Stimulated activated CD4-positive, alpha-beta T cell treated with anti-CD3 and anti-CD28 coated beads, Interleukin-2, amount 100 ng/mL, for 48 hours (primary cell): Measurements from ENCODE around the gene ZNF432.
"Not testable (repeated sequence)": the region's sequence is repeated elsewhere in the genome, so short reads cannot be mapped to it uniquely, and the experiment has no call there.

Experiments used
- DNase-seq, 2 donors: peaks; one replicate each; pipeline ENCODE4 v3.0.0-alpha.2; 2020

ZNF432 gene

DNA sequence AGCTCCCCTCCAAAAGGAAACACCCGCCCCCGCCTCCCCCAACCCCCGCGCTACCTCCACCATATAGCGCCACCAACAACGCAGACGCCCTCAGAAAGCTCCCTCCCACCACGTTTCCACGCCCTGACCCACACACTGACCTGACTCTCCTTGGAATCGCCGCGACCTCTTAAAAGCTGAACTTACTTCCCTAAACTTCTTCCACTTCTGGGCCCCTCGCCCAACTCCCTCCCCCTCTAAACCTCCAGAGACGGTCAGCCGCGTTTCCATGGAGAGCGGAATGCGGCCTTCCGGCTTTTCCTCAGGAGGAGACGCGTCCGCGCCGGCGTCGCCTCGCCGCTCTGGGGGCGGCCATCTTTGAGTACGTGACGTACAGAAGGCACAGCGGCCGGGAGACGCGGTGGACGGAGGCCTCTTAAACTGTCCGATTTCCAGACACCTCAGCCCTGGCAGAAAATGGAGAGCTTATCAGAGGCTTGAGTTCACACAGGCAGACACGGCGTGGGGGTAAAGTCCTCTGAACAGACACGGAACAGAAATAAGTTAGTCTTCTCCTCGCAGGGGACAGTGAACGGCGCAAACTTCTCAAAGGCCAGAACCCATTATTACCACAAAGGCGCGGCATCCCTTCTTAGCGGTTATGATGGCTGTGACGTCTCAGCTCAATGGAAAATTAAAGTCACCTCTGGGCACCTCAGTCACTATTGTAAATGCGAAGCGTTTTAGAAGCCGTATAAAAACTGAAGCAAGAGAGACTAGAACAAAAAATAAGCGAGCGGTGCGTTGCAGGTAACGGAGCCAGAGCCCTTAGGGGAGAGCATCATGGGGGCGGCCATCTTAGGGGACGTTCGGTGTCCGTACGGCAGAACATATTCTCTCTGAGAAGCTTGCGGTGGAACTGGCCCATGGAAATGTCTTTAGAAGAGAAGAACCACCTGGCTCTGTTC, at the start of gene ZNF432:
Gene ZNF432 (minus strand): TSS at position 284 of the 947 bp plus-strand sequence. CDS start 1,970 bp downstream, outside the sequence.
- DNase-seq, result peak; percentile 71

DNA sequence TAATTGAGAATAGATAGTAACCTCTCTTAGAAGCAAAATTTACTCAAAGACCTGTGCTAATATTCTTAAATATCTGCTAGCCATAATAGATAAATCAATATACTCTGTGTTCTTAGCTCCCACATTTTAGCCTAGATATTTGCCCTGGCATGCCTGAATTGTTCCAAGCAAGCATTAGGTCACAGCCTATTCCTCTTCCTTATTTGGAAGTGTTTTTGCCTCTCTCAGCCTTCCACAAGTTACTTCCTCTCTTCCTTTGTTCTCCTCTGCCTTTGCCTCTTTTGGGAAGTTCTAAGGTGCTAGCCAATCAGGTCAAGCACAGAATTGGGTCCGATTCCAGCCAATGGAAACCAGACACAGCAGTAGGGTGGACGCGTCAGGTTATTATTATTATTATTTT, 47.8 kb upstream of the ZNF432 start:
- DNase-seq, result not testable (repeated sequence)

DNA sequence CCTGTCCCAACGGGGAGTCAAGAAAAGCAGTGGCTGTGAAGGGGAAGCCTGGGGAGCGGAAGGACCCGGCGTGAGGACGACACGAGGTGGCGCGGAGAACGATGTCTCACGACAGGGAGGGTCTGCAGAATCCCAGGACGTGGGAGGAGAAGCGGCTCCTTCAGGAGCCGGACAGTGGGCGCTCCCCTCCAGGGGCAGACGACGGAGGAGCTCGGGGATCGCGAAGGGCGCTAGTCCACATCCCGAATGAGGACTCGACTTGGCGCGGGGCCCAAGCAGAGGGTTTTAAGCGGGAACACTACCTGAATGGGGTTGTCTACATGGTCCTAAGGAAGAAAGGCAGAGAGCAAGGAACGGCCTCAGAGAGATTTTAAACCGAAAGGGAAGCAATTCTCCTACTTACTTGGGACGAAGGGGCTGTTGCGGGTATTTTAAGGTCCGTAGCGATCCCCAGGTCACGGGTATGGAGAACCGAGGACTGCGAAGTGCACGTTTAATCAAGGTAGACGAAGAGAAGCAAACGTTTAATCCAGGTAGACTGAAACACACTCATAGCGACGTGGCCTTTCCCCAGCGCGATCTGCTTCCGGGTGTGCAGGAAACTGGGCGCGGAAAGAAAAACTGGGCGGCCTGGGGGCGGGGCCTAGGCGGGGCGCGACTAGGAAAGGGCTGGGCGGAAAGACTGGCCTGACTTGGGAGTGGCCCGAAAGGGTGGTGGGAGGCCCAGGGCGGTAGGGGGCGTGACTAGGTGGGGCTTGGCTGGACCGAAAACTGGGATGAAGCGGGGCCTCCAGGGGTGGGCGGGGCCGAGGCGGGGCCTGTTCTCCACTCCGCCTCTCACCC, 46.8 kb upstream of the ZNF432 start, which contains the start of gene ZNF841:
Gene ZNF841 (minus strand): TSS at position 594 of the 843 bp plus-strand sequence. CDS start 10,964 bp downstream, outside the sequence.
- peak; percentile 80 to 84 for DNase-seq

DNA sequence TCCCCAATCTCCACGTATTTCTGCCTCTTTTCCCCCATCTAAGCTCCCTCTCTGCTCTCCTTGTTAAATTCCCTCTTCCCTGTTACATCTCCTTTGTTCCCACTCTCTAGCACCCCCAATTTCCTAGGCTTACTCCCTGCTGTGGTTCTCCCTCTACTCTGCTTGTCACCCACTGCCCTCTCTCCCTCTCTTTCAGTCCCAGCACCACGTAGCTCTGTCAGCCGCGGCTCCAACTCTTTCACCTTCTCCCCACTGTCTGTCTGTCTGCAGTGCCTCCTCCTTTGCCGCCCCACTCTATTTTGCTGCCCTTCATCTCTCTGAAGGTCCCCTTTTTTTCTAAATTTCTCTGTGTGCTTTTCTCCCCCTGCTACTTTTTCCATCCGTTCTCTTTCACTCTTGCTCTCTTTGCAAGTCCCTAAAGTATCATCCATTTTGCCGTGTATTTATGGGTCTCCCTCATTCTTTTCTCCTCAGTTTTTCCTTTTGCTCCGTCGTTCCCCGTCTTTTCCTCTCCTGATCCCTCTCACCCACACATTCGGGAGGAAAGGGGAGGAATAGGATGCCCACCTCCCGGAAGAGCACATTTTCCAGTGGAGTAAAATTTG, 46.0 kb upstream of the ZNF432 start:
- DNase-seq, result no peak

DNA sequence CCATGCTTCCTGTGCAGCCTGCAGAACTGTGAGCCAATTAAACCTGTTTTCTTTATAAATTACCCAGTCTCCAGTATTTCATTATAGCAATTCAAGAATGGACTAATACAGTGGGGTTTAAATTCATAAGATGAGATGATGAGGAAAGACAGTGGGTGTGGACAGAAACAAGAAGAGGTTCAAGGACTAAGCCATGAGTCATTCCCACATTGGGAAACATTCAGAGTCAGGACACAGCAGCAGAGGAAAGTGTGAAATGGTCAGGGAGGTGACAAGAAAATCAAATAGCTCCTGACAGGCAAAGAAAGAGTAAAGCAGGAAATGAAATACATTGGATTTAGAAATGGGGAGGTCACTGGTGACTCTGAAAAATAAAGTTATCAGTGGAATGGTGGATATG, 37.8 kb upstream of the ZNF432 start:
- no peak for DNase-seq

DNA sequence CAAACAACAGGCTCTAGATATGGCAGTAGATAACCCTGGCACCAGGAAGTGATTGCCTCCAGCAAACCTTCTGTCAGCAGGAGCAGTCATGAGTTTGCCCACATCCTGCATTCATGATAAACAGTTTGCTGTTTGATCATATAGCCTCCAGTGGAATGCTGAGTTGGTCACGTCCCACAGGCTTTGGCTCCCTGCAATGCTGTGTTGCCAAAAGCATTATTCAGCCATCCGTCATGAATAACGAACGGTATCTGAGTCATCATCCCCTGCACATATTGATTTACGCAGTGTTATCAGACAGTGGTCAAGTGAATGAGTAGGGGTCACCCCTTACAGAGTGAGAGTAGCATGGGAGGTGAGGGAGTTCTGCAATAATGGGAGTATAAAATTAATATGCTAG, 21.9 kb upstream of the ZNF432 start:
- no peak for DNase-seq

DNA sequence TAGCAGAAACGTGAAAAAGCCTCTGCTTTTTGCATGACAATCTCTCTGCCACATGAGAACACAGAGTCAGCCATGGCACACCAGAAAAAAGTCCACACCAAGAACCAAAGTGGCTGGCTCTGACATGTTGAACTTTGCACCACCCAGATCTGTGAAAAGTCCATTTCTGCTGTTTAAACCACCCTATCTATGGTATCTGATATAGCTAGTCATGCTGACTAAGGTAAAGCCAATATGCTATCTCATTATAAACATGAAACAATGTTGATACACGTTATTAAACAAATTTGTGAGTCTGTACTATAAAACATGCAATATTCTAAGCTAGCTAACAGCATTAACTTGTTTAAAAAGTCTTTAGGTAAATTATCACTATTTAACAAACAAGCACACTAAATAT, 21.0 kb upstream of the ZNF432 start:
- DNase-seq, result no peak

DNA sequence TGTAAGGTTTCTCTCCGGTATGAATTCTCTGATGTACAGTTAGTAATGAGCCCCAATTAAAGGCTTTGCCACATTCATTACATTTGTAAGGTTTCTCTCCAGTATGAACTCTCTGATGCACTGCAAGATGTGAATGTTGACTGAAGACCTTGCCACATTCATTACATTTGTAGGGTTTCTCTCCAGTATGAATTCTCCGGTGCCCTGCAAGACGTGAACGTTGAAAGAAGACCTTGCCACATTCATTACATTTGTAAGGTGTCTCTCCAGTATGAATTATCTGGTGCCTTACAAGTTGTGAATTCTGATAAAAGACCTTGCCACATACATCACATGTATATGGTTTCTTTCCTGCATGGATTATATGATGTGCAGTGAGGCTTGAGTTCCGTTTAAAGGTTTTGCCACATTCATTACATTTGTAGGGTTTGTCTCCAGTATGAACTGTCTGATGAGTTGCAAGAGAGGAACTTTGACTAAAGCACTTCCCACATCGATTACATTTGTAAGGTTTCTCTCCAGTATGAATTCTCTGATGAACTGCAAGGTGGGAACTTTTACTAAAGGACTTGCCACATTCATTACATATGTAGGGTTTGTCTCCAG, 17.7 kb upstream of the ZNF432 start:
- no peak for DNase-seq

DNA sequence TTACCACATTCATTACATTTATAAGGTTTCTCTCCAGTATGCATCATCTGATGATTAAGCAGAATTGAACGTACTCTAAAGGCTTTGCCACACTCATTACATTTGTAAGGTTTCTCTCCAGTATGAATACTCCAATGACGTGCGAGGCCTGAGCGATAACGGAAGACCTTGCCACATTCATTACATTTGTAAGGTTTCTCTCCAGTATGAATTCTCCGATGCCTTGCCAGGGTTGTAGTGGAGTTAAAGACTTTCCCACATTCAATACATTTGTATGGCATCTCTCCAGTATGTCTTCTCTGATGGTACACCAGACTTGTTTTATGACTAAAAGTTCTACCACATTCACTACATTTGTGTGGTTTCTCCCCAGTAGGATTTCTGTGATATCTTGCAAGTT, 16.8 kb upstream of the ZNF432 start:
- no peak for DNase-seq

DNA sequence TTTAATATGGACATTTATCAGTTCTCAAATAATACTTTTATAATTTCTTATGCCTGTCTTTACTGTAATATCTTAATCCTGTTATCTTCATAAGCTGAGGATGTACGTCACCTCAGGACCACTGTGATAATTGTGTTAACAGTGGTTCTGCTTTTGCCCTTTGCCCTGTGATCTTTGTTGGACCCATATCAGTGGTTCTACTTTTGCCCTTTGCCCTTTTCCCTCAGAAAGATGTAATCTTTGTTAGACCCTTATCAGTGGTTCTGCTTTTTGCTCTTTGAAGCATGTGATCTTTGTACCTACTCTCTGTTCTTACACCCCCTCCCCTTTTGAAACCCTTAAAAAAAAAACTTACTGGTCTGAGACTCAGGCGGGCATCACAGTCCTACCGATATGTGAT, 7.8 kb upstream of the ZNF432 start:
- DNase-seq, result not testable (repeated sequence)

DNA sequence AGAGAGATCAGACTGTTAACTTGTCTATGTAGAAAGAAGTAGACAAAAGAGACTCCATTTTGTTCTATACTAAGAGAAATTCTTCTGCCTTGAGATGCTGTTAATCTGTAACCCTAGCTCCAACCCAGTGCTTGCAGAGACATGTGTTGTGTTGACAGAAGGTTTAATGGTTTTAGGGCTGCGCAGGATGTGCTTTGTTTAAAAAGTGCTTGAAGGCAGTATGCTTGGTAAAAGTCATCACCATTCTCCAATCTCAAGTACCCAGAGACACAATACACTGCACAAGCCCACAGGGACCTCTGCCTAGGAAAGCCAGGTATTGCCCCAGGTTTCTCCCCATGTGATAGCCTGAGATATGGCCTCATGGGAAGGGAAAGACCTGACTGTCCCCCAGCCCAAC, 3.1 kb upstream of the ZNF432 start:
- not testable (repeated sequence) for DNase-seq

DNA sequence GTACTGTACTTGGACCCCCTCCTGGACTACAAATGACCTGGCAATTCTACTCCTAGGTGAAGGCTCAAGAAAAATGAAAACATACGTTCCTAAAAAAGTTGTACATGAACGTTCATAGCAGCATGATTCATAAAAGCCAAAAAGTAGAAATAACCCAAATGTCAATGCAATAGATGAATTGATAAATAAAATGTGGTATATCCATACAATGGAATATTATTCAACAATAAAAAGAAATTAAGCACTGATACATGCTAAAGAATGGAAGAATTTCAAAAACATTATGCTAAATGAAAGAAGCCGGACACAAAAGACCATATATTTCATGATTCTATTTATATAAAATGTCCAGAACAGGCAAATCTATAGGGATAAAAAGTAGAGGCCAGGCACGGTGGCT, 9.5 kb downstream of the ZNF432 start:
- no peak for DNase-seq

DNA sequence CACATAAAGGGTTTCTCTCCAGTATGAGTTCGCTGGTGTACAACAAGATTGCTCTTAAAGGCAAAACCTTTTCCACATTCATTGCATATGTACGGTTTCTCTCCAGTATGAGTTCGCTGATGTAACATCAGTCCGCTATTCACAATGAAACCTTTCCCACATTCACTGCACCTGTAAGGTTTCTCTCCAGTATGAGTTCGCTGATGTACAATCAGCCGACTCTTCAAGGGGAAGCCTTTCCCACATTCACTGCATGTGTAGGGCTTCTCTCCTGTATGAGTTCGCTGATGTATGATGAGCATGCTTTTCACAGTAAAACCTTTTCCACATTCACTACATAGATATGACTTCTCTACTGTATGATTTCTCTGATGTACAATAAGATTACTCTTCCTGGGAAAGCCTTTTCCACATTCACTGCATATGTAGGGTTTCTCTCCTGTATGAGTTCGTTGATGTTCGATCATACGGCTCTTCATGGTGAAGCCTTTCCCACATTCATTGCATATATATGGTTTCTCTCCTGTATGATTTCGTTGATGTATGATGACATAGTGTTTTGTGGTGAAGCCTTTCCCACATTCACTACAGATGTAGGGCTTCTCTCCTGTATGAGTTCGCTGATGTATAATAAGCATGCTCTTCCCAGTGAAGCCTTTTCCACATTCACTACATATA, 14.4 kb downstream of the ZNF432 start:
- no peak for DNase-seq

DNA sequence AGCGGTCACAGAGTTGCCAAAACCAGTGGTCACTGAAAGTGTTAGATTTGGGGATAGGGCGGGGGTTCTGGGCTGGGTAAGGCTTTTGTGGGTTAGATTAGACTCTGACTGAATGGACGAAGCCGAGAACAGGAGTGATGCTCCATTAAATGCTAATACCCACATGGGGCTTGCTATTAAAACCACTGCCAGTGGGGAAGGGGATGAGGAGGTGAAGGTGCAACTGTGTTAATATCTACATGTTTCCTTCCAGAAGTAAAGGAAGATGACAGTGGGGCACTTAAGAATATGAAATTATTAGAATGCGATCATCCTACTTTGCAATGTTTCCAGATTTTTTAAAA, 19.9 kb downstream of the ZNF432 start:
- DNase-seq, result no peak

DNA sequence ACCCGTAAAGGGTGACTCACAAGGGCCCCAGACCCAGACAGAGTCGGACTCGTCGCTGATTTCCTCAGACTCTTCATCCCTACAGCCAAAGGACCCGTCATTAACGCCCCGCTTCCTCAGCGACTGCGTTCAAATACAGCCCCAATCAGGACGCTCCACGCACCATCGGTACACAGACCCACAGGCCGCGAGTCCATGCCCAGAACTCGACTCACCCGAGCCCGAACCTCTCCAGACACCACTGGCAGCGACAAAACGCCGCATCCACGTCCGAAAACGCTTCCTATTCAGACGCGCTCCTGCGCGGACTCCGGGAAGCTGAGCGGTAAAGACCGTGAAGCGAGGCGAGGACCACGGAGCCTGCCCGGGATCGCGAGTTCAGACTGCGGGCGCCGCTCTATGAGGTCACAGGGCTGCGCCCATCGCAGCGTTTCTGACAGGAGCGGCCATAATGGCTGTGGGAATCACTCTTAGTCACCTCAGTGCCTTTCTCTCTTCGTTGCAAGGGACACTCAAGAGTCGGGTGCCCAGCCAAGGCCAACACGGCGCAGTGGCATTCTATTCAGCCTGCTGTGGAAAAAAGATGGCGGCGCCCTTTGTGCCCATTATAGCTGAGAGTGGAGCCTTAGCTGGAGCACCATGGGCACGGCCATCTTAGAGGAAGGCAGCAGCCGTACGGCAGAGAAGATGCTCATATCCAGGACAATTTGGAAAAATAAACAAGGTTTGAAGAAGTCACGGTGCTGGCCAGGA, 20.4 kb downstream of the ZNF432 start, which contains the start of gene ZNF614:
Gene ZNF614 (minus strand): TSS at position 353 of the 753 bp plus-strand sequence. CDS start 2,634 bp downstream, outside the sequence.
- peak; percentile 77 to 78 for DNase-seq

DNA sequence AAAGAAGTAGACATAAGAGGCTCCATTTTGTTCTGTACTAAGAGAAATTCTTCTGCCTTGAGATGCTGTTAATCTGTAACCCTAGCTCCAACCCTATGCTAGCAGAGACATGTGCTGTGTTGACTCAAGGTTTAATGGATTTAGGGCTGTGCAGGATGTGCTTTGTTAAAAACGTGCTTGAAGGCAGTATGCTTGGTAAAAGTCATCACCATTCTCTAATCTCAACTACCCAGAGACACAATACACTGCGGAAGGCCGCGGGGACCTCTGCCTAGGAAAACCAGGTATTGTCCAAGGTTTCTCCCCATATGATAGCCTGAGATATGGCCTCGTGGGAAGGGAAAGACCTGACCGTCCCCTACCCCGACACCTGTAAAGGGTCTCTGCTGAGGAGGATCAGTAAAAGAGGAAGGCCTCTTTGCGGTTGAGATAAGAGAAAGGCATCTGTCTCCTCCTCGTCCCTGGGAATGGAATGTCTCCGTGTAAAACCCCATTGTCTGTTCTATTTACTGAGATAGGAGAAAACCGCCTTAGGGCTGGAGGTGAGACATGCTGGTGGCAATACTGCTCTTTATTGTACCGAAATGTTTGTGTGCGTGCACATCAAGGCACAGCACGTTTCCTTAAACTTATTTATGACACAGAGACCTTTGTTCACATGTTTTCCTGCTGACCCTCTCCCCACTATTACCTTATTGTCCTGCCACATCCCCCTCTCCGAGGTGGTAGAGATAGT, 22.2 kb downstream of the ZNF432 start:
- not testable (repeated sequence) for DNase-seq

DNA sequence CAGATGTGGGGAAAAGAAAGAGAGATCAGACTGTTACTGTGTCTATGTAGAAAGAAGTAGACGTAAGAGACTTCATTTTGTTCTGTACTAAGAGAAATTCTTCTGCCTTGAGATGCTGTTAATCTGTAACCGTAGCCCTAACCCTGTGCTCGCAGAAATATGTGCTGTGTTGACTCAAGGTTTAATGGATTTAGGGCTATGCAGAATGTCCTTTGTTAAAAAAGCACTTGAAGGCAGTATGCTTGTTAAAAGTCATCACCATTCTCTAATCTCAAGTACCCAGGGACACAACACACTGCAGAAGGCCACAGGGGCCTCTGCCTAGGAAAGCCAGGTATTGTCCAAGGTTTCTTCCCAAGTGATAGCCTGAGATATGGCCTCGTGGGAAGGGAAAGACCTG, 24.2 kb downstream of the ZNF432 start:
- DNase-seq, result not testable (repeated sequence)

DNA sequence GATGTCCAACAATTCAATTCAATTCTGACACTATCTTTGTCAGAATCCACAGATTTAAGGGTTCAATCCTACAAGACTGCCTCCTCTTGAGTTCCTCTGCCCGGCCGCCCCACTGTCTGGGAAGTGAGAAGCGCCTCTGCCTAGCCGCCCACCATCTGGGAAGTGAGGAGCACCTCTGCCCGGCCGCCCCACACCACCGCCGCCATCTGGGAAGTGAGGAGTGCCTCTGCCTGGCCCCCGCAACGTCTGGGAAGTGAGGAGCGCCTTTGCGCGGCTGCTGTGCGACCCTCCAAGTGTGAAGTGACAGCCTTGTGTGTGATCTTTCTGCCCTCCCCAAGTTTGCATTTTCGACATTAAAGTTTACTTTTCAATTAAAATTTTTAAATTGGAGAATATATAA, 26.4 kb downstream of the ZNF432 start:
- no peak for DNase-seq

DNA sequence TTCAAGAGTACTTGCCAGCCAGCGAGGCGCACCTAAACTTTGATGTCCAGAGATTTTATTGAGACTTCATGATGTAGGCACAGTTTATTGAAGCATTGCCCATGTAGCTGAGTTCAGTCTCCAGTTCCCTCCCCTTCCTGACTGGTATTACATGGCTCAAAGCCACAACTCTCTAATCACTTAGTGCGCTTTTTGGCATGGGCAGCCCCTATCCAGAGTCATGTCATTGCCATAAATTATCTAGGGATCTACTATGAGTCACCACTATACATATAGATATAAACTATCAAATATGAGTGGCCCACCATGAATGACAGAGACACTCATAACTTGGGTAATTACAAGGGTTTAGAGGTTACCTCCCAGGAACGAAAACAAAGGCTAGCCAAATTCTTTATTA, 28.1 kb downstream of the ZNF432 start:
- DNase-seq, result no peak

DNA sequence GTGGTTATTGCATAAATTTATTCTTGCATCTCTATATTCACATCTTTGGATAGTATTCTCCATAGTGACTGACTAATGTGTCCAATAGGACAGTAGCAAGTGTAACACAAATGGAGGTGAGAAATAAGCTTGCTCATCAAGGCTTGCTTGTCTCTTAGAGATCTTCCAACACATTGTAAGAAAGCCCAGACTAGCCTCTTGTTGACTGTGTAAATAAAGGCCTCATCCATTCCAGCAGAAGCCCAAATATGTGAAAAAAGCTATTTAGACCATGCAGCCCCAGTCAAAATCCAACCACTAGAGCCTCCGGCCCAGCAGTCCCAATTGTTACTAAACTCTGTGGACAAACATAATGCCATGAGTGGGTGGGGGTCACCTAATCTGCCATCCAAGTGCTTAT, 38.0 kb downstream of the ZNF432 start:
- no peak for DNase-seq
